ENCODE results near the gene TLL2. TPM values are rescaled to one million over a fixed set of nuclear protein-coding genes. Genes with fewer than 3 reads are reported as not detected.

Gene TLL2
- total RNA-seq, 1 experiment from 2014 or later: 0.18 TPM

DNA sequence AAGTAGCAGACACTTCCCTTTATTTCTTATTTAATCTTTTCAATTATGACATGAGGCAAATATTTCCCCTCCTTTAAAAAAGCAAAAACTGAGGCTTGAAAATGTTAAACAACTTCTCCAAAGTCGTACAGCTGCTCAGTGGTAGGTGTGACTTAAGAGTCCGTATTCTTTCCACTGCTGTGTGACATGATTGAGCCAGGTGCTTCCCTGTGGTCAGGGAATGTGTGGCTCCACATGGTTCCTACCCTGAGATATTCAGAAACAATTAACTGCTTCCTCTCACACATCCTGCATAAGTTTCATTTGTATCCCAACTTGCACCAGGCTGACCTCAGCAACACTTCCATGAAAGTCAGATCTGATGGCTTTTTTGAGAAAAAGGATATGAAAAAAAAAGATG lies 168.5 kb downstream of the TLL2 start:
- no peak for TF ChIP-seq EZH2 (IDR thresholded peaks at IDR 0.05; ENCODE audit: low read length, unreplicated experiment)
- TF ChIP-seq, protein P1, sequence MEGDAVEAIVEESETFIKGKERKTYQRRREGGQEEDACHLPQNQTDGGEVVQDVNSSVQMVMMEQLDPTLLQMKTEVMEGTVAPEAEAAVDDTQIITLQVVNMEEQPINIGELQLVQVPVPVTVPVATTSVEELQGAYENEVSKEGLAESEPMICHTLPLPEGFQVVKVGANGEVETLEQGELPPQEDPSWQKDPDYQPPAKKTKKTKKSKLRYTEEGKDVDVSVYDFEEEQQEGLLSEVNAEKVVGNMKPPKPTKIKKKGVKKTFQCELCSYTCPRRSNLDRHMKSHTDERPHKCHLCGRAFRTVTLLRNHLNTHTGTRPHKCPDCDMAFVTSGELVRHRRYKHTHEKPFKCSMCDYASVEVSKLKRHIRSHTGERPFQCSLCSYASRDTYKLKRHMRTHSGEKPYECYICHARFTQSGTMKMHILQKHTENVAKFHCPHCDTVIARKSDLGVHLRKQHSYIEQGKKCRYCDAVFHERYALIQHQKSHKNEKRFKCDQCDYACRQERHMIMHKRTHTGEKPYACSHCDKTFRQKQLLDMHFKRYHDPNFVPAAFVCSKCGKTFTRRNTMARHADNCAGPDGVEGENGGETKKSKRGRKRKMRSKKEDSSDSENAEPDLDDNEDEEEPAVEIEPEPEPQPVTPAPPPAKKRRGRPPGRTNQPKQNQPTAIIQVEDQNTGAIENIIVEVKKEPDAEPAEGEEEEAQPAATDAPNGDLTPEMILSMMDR (conservative IDR thresholded peaks at IDR 0.05; ENCODE audit: low read depth, low read length): no peak
- no peak for TF ChIP-seq EZH2phosphoT487 (IDR thresholded peaks at IDR 0.05; ENCODE audit: borderline replicate concordance, low read length)

DNA sequence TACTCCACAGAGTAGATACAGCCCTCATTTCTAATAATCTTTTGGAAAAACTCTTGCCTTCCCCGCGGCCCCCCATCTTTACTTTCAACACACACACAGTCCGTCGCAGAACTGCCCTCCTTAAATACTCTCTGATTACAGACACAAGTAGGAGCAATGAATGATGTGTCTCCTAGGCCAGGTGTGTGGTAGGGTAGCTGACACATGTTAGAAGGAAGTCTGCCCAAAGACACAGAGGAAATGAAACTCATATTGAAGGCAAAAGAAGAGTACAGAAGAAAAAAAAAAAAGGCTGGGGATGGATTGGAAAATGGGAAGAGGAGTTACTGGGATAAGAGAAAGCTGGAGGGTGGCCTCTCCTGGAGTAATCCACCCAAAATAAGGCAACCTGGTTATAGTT lies 169.5 kb downstream of the TLL2 start:
- Histone ChIP-seq H3K9me3 (ENCODE audit: low read length) (no peaks in the 10 kb centered on the region), H3K27me3 (ENCODE audit: low read length) (peaks cover 5% of the 10 kb centered on the region; the same call in 1 of the 2 replicates), H4K20me1 (ENCODE audit: low read length) (no peaks in the 10 kb centered on the region), H3F3A (ENCODE audit: low read length, unreplicated experiment) (no peaks in the 10 kb centered on the region), H3K9me2 (replicated peaks; ENCODE audit: low read length) (no peaks in the 10 kb centered on the region), H3K4me2 (ENCODE audit: low read length) (no peak overlapping the region), H3K4me3 (ENCODE audit: low read length) (no peak overlapping the region), H3K9ac (ENCODE audit: low read length) (no peak overlapping the region), H3K36me3 (ENCODE audit: low read depth, low read length) (no peaks in the 10 kb centered on the region; the same call in 1 of the 2 replicates), H2AFZ (ENCODE audit: low read length) (no peak overlapping the region), H3K27ac (ENCODE audit: low read length) (no peak overlapping the region), H3K4me1 (ENCODE audit: insufficient read depth, low read length) (no peaks in the 10 kb centered on the region), H3K79me2 (ENCODE audit: low read length) (no peaks in the 10 kb centered on the region)
- ChIA-PET POLR2A (ENCODE audit: unreplicated experiment) (no interaction called here), CTCF (no interaction called here)
- DNase-seq: no peak
- ATAC-seq: no peak
- intact Hi-C loops (cut with micrococcal nuclease): no loop called here
- TF ChIP-seq, protein P1 (conservative IDR thresholded peaks at IDR 0.05; ENCODE audit: low read depth, low read length): no peak
- TF ChIP-seq EZH2phosphoT487 (IDR thresholded peaks at IDR 0.05; ENCODE audit: borderline replicate concordance, low read length): no peak
- no peak for TF ChIP-seq EZH2 (IDR thresholded peaks at IDR 0.05; ENCODE audit: low read length, unreplicated experiment)
- BruUV-seq (replicated peaks): no TSS peak

More for the DNA sequence above, 168.5 kb downstream of the TLL2 start:
- H3F3A ChIP-seq (ENCODE audit: low read length, unreplicated experiment): no peaks in the 10 kb centered on the region
- H3K27me3 ChIP-seq (ENCODE audit: low read length): peaks cover 5% of the 10 kb centered on the region; the same call in 1 of the 2 replicates
- intact Hi-C loops (cut with micrococcal nuclease): no loop called here
- no peaks in the 10 kb centered on the region for H3K9me3 ChIP-seq (ENCODE audit: low read length)
- no peak overlapping the region for H2AFZ ChIP-seq (ENCODE audit: low read length)
- ChIA-PET CTCF (interaction anchor here (0.6 kb wide), 1 partner anchor 8 kb away, joined by 3 read pairs; no protein-coding TSS in a partner anchor), POLR2A (ENCODE audit: unreplicated experiment) (no interaction called here)
- no TSS peak for BruUV-seq (replicated peaks)
- no peaks in the 10 kb centered on the region for H3K9me2 ChIP-seq (replicated peaks; ENCODE audit: low read length)
- H3K9ac ChIP-seq (ENCODE audit: low read length): no peak overlapping the region
- H3K36me3 ChIP-seq (ENCODE audit: low read depth, low read length): no peaks in the 10 kb centered on the region; the same call in 1 of the 2 replicates
- H3K4me1 ChIP-seq (ENCODE audit: insufficient read depth, low read length): no peaks in the 10 kb centered on the region
- no peaks in the 10 kb centered on the region for H4K20me1 ChIP-seq (ENCODE audit: low read length)
- ATAC-seq: no peak
- H3K4me2 ChIP-seq (ENCODE audit: low read length): no peak overlapping the region
- no peak overlapping the region for H3K4me3 ChIP-seq (ENCODE audit: low read length)
- DNase-seq: no peak
- H3K27ac ChIP-seq (ENCODE audit: low read length): no peak overlapping the region
- no peaks in the 10 kb centered on the region for H3K79me2 ChIP-seq (ENCODE audit: low read length)

DNA sequence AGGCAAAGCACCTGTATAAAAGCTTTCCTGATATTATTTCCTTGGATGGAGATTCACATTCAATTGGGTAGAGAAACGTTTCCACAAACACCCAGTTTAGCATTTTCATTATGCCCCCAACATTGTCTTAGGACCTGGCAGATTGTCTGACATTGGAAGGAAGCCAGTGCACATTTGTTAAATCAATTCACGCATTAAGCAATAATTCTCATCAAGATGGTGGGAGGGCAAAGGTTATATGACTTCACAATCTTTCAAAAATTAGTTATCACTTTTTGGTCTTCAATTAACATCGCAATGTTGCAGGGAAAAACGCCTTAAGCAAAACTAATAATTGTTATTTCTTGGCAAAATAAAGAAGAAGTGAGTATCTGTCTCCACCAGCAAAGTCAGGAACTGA lies 171.3 kb downstream of the TLL2 start:
- H3F3A ChIP-seq (ENCODE audit: low read length, unreplicated experiment): no peaks in the 10 kb centered on the region
- no TSS peak for BruUV-seq (replicated peaks)
- DNase-seq: no peak
- no peaks in the 10 kb centered on the region for H3K9me2 ChIP-seq (replicated peaks; ENCODE audit: low read length)
- POLR2A ChIA-PET (ENCODE audit: unreplicated experiment): no interaction called here
- TF ChIP-seq EZH2 (IDR thresholded peaks at IDR 0.05; ENCODE audit: low read length, unreplicated experiment) (no peak), EZH2phosphoT487 (IDR thresholded peaks at IDR 0.05; ENCODE audit: borderline replicate concordance, low read length) (no peak)
- TF ChIP-seq, protein P1 (conservative IDR thresholded peaks at IDR 0.05; ENCODE audit: low read depth, low read length): no peak
- H3K4me1 ChIP-seq (ENCODE audit: insufficient read depth, low read length): no peaks in the 10 kb centered on the region
- no peak for ATAC-seq
- H3K36me3 ChIP-seq (ENCODE audit: low read depth, low read length): no peaks in the 10 kb centered on the region; the same call in 1 of the 2 replicates
- no peak overlapping the region for H3K27ac ChIP-seq (ENCODE audit: low read length)
- intact Hi-C loops (cut with micrococcal nuclease): no loop called here
- H3K4me3 ChIP-seq (ENCODE audit: low read length): no peak overlapping the region
- CTCF ChIA-PET: no interaction called here
- H2AFZ ChIP-seq (ENCODE audit: low read length): no peak overlapping the region
- no peaks in the 10 kb centered on the region for H3K79me2 ChIP-seq (ENCODE audit: low read length)
- H4K20me1 ChIP-seq (ENCODE audit: low read length): no peaks in the 10 kb centered on the region
- H3K27me3 ChIP-seq (ENCODE audit: low read length): peaks cover 5% of the 10 kb centered on the region; the same call in 1 of the 2 replicates
- H3K9ac ChIP-seq (ENCODE audit: low read length): no peak overlapping the region
- no peak overlapping the region for H3K4me2 ChIP-seq (ENCODE audit: low read length)
- H3K9me3 ChIP-seq (ENCODE audit: low read length): no peaks in the 10 kb centered on the region
